ENCODE measurements around the gene CRADD.

CRADD gene

GRCh38 chr12:93753838-93754429, 76.8 kb downstream of the CRADD start:
- no peak for TF ChIP-seq CTCF (IDR thresholded peaks at IDR 0.05)

DNA sequence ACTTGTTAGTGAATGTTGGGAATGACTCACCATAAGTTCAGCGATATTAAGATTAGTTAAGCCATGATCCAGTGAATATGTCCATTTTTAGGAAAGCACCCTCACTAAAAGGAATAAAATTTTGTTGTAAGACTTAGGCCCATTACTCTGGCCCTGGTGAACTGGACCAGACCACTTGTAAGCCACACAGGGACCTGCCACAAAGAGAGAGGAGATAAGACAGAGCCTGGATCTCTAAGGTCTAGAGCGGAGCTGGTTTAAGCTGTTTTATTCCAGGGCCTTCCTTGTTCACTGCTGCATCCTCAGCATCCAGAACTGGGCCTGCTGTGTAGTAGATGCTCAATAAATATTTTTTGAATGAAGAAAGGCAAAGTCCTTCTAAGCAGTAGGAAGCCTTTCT, 79.1 kb downstream of the CRADD start:
- no peak for TF ChIP-seq CTCF (IDR thresholded peaks at IDR 0.05)

DNA sequence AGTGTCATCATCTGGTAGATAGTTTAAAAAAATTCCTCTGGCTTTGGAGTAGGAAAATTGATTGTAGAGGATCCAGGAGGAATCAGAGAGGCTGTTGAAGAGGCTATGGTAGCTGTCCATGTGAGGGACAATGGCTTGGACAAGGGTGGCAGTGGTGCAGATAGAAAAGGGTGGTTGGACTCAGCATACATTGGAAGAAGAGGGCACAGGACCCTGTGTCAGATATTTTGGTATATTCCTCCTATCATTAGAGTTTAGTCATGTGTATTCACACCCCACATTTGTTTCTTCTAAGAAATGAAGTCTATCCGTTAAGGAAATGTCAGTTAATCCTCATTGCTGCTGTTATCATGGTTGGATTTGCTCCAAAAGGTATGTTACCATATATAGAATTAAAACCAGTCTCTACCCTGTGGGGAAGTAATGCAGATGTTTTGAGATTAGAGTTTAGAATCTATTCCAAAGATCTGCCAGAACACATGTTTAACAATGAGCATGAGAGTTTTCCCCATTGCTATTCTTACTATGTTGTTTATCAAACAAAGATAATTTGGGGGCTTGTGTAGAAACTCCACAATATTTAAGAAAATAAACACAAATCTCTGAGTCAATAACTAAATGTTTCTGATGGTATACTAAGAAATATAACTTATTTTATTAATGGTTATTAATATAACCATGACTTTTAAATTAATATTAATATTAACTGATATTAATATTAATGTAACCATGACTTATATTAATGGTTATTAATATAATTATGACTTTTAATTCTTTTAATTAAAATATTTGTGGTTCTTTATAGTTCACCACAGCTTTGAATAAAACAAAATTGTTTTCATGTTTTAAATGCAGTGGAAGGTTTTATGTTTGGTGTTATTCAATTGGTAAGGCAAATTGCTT, 80.9 kb downstream of the CRADD start:
- TF ChIP-seq CTCF (IDR thresholded peaks at IDR 0.05), result no peak

DNA sequence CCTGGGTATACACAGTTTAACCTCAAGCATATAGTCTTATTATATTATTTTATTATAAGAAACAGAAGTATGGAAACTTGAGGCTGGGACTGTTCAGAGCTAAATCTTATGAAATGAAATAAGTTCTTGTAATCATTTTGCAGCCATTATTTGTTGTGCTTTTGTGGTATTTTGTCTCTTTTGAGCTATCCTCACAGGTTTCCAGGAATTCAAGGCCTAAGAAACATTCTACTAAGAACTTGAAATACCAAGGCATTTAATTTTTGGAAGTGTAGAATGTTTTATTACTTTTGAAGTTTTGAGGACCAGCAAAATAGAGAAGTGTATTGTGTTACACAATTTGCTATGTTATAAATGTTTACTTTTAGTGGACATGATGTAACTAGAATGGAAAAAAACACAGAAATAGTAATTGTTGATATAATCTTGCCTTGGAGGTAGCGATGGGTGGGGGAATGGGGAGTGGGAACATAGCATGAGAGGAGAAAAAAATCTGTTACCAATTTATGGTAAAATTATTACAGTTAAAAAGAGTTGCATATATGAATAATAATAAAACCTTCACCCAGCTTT, 81.7 kb downstream of the CRADD start:
- TF ChIP-seq CTCF (IDR thresholded peaks at IDR 0.05), result no peak

DNA sequence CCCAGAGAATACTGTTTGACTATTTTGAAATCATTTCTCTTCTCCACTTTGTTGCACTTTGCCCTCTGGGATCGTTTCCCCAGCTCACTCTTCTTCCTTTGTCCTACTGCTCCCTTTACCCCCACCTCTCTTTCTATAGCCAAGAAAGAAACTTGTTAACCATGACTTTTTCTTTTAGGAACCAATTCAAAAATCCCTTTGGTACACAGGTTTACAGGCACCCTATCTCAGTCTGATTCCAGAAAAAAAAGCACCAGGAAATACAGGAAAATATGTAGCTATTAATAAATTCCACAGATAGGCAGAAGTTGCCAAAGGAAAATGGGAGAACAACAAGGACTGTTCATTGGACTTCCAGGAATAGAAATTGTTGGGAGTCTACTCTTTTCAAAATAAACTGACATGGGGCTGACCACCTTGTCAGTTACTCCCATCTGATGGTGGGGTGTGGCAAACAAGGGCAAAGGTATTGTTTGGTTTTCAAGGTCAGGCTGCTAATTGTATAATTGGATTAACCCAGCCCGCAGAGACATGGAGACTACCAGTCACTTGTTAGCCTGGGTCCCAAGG, 82.4 kb downstream of the CRADD start:
- no peak for TF ChIP-seq CTCF (IDR thresholded peaks at IDR 0.05)

- TF ChIP-seq CTCF (IDR thresholded peaks at IDR 0.05), result no peak
These were observed 83.2 kb downstream of the CRADD start for GRCh38 chr12:93760275-93760875.

- TF ChIP-seq CTCF (IDR thresholded peaks at IDR 0.05), result no peak
These were observed 85.0 kb downstream of the CRADD start for GRCh38 chr12:93762059-93762719.
